HG02852 (cell line): Measurements from ENCODE around the gene CRYBA2.
A peak's percentile ranks its signal among the peaks of the same experiment; 100 is the strongest.

Source experiments
- ATAC-seq: cut with Tn5 transposase; IDR thresholded peaks from one replicate; pipeline ENCODE4 v1.9.1; 2021; ENCODE audit warnings: mild to moderate bottlenecking, moderate library complexity; ENCODE audit not compliant: unreplicated experiment

CRYBA2 gene

DNA sequence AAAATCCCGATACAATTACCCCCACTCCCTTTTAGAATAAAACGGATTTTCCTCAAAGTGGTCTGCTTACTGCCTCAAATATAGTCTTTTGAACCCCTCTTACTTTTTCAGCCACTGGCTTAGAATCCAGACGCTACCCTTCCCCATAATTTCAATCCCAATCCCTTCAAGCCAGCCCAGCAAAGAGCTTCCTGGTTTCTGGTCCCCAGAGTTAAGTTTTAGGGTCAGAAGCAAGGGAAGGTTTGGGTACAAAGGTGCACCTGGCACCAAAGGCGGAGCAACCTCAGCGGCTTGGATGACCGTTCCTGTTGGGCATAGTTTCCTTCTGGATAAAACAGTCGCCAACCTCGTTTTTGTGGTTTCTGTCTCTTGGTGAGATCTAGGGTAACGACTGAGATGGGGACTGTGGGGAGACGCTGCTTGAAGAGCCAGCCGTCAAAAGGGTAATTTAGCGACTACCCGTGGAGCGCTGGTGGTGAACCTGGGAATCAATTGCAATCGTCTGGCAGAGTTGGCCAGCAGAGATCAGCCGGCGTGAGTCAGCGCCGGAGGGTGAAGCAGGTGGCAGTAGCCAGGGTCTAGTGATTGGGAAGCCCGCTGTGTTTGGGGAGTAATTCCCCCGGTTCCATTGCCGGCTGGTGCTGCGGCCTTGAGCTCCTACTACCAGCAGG is 9.8 kb downstream of the CRYBA2 start:
- no peak for ATAC-seq

DNA sequence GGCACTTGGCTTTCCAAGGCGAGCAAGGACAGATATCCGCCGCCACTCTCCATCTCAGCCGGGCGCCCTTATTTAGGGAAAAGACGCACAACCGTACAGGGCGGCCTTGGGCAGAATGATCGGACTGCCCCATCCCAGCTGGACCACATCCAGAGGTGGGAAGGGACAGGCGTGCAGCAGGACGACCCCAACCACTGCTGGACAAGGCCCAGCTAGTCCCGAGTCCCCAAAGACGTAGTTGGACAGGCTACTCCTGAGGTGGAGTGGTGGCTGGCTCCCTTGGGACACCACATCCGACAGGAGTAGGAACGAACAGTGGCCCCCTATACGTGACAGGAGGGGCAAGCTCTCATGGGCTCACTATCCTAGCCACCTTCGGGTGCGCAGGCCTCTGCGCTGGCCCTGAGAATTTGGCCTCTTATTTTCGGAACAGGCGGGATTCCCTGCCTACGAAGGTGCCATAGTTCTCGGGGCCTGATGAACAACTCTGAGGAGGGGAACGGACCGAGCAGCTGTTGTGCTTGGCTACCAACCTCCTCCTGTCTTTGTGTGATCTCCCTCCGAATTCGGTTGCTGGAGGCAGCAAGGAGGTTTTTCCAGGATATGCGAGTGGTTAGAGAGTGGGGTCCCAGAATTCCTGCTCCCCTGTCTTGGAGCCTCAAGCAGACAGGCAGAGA is 10.5 kb downstream of the CRYBA2 start:
- ATAC-seq: no peak

DNA sequence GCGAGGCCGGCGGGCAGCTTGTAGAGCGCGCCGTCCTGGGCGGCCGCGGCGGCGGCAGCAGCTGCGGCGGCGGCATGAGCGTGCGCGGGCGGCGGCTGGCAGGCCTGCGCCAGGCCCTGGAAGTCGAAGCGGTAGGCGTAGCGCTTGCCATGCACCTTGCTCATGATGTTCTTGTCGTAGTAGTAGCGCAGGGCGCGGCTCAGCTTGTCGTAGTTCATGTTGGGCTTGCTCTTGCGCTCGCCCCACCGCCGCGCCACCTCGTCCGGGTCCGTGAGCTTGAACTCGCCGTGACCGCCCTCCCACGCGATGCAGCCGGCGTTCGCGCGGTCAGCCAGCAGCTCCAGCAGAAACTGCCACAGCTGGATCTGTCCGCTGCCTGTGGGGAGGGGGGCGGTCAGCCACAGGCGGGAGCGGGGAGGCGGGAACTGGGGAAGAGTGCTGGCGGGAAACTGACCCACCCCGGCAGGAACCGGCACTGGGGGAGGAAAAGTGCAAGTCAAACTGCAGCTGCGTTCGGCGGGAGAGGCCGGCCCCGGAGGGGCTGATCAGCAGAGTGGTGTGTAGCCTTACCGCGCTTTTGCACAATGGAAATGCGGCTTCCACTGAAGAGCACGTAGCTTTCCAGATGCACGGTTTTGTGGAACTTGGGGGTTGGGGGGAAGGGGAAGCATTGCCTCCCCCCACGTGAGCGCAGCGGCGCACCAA is 11.2 kb downstream of the CRYBA2 start:
- ATAC-seq: no peak

DNA sequence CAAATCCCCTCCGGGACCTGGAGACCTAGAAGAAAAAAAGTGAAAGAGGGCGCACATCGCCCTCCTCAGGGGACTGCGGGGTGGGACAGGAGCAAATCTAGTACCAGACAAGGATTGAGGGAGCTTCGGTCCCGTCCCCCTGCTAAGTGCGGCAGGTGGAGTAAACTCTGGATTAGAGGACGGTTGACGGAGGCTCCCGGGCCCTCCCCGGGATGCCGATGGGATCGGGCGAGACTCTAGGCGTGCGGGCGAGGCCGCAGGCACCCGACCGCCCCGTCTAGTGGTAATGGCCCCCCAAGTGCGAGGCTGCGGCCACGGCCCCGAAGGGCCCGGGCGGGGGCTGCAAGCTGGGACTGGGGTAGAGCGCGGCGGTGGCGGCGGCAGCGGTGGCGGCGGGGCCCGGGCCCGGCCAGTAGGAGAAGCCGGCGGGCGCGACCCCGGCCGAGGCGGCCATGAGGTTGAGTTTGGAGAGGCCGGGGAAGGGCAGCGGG is 11.8 kb downstream of the CRYBA2 start:
- no peak for ATAC-seq

DNA sequence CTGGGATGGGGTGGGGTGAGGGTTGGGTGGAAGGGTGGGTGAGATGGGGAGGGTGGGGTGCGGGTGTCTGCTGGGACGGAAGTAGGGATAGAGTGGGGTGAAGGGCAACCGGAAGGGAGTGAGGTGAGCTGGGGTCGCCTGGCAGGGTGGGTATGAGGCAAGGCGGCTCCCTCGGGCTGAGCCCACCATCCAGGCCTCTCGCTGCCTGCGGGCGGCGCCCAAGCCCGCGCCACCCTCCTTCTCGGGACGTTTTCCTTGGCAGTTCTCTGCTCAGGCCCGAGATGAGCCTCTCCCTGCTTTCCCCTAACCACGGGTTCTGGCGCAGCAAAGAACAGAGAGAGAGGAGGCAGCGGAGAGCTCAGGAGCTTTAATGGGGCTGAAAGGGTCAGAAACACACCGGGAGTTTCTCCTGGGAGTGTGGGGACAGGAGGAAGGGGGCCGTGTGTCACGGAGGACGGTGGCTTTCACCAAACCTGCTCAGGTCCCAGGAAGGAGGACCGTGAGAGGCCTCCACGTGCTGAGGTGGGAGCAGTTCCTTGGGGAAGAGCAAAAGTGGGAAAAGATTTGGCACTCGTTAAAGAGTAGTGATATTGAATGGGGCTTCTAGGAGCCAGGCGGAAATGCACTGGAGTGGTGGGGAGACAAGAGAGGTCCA is 12.4 kb downstream of the CRYBA2 start:
- no peak for ATAC-seq

DNA sequence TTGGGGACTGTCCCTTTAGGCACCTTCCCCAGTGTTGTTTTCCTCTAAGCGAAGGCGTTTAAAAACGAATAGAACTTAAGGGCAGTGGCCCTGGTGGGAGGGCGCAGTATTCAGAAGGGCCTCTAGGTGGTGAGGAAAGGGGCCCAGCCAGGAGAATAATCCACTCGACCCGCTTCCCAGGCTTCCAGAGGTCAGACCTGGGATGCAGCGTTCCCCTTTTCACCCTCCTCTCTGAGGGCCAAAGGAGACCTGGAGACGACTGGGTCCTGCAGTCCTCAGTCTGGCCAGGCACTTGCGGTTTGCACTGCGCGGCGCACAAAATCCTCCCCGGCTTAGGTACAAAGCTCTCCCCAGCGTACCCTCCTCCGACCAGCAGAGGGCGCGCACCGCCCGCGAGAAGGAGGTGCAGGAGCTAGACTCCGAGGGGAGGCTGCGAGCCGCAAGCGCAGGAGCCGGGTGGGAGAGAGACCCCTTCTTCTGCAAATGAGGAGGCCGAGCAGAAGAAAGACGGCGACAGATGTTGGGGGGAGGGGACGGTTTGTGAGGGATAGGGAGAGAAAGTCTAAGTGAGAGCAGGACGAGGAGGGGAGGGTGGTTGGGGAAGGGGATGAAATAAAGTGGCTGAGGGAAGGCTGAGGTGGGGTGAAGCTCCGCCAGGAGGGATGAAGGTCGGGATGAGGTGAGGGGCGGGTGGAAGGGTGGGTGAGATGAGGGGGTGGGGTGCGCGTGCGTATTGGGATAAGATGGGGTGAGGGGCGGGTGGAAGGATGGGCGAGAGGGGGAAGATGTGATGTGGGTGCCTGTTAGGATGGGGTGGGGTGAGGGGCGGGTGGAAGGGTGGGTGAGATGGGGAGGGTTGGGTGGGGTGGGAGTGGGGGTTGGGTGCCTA is 13.1 kb downstream of the CRYBA2 start:
- peak; percentile 89 for ATAC-seq

DNA sequence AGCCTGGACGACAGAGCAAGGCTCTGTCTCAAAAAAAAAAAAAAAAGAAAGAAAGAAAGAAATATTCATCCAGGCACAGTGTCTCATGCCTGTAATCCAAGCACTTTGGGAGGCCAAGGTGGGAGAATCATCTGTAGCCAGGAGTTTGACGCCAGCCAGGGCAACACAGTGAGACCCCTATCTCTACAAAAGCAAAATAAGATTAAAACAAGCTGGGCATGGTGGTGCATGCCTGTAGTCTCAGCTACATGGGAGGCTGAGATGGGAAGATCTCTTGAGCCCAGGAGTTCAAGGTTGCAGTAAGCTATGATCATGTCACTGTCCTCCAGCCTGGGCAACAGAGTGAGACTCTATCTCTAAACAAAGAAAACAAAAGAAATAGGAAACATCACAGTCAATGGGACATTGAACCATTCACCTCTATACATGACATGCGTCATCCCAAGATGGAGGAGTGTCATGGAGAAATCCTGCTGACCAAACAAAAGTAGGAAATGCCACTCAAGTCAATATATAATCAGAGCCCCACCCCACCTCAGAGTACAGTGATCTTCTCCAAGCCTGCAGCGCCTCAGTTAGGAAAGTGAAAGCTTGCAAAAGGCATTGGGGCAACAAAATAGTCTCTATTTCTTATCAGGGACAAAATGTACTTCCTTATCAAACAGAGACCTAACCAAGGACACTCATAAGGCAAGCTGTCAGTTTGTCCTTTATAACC is 18.0 kb downstream of the CRYBA2 start:
- no peak for ATAC-seq

DNA sequence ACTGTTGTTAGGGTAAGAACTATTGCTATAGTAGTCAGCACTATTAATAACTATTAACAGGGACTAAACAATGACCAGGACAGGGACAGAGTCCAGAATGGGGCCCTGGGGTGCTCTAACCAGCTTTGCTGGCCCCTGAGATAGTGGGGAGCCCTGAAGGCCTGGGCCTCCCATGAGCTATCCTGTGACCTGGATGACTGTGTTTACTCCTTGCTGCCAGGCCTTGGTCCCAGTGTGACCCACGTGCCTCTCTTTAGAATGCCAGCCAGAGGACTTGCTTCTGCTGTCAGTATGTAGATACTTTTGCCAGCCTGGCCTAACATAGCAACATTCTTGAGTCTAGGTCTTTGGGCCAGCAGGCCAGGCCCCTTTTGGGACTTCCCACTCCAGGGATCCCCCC is 22.3 kb downstream of the CRYBA2 start:
- ATAC-seq: no peak

DNA sequence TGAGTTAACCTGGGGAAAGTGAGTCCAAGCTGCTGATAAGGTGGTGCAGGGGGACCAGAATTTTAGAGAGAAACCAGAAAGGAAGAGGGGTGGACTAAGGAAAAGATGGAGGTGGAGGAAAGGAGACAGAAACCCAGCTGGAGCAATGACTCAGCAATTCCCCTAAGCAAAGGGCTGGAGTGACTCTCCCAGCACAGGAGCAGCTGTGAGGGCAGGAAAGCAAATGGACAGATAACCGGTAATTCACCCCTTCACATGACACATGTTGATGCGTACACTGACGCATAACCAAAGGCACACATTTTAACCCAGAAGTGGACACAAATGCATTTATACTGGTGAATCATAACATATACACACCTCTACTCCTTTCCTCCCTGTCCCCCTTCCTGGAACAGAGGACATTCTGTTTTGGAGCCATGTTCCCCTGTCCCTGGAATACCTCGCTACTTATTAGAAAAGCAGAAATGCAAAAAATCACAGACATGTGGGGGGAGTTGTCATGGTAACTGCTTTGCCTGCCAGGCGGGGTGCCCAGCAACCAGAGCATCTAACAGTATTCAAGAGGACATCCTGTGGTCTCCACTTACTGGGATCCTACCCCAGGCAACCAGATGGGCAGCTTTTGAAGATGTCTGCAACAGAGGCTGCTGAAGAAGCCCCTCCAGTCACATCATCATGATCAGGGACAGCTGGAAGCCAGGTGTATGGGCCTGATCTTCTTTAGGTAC is 29.0 kb downstream of the CRYBA2 start:
- ATAC-seq: no peak

DNA sequence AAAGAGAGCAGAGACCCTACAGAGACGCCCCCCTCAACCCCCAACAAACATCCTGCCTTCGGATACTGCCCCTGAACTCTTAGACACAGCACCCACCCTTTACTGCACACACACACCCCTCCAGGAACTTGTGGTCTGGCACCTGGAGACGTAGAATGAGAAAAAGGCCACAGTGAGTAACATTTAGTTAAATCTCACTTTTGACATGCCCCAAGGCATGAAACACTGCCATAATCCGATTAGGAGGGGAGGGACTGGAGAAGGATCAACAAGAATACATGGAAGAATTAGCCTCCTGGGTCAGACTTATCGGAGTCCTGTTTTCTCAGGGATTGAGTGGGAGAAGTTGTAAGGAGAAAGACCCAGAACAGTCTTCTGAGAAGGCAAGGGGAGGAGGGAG is 29.6 kb downstream of the CRYBA2 start:
- no peak for ATAC-seq

DNA sequence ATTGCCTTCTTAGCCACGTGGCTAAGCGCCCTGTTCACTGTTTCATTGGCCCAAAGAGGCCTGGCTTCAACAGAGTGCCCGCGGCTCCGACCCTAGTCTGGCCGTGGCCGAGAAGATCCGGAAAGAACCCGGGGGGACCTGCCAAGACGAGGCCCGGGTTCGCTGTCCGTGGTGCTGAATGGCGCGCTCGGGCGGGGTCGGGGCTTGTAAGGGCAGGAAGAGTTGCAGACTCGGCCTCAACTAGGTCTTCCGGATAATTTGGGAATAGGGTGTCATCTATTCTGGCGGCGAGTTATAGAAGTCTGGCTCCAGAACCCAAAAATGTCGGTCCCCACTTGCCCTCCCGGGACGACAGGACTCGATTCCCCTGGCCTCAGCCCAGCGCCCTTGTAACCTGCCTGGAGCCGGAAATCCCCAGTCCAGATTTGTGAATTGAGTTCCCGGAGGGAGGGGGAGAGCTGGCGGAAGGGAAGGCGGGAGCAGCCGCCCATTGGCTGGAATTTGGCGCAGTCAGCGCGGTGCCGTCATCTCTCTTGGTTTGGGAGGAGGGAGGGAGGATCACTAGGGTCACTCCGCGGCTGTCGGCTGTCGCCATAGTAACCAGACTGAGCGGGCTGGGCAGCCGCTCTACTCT is 30.2 kb downstream of the CRYBA2 start:
- no peak for ATAC-seq

DNA sequence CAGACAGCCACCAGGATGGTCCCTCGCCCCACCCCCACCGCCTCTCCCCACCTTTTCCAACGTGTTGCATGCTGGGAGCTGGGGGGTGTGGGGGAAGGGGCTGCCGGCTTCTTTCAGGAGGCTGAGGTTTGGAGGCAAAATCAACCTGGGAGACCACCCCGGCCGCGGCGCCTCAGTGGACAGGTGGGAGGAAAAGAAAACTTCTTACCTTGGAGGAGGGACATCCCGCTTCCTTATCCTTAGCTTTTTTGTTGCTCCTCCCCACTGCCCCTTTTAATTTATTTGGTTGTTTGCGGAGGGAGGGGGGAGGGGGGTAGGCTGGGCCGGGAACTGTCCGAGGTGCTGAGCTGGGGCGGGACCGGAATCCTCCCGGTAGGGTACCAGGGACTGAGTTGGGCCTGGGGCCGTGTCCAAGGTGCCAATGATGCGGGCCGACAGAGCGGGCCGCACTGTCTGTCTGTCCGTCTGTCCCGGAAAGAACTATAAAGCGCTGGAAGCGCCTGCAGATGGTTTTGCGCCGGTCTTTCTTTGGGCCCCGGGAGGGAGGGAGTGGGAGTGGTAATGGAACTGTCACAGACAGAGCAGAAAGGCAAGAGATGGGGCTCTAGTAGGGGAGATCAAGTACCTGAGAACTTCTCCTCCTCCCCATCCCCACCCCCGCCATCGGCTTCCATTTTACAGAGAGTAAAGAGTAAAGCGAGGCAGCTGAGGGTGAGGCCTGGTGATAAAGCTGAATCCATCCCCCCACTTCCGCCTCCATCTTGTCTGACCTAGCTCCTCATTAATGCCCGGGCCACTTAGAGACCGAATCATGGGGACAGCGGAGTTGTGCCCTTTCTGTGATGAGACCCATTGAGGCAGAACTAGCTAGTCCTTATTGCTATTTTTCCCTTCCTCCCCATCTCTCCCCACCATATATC is 31.3 kb downstream of the CRYBA2 start:
- ATAC-seq: no peak

DNA sequence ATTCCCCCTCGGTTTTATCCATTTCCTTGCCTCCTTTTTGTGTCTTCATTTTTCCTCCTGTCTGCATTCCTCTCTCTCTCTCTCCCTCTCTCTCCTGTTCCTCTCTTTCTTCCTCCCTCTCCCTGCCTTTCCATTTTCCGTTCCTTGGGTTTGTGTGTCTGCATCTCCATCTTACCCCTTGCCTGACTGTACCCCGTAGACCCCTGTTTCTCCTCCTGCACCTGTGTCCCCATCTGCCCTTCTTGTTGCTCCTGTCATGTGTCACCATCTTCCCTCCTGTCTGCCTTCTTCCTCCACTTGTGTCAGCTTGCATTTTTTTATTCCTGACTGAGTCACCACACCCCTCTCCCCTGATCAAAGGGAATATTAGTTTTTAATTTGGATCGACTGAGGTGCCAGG is 32.0 kb downstream of the CRYBA2 start:
- ATAC-seq: no peak

DNA sequence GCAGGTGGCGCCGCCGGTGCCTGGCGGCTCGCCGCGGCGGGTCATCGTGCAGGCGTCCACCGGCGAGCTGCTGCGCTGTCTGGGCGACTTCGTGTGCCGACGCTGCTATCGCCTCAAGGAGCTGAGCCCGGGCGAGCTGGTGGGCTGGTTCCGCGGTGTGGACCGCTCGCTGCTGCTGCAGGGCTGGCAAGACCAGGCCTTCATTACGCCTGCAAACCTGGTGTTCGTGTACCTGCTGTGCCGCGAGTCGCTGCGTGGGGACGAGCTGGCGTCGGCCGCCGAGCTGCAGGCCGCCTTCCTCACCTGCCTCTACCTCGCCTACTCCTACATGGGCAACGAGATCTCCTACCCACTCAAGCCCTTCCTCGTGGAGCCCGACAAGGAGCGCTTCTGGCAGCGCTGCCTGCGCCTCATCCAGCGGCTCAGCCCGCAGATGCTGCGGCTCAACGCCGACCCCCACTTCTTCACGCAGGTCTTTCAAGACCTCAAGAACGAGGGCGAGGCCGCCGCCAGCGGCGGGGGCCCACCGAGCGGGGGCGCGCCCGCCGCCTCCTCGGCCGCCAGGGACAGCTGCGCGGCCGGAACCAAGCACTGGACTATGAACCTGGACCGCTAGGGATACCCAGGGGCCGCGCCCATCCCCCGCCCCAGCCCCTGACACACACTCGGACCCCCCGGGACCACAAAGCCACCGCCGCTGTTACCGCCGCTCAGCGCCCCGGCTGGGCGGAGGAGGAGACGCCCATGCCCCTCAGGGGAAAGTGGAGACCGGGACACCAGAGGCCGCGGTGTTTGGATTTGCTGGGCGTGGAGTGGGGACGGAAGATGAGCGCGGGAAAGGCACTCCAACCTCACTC is 32.7 kb downstream of the CRYBA2 start:
- ATAC-seq: no peak

DNA sequence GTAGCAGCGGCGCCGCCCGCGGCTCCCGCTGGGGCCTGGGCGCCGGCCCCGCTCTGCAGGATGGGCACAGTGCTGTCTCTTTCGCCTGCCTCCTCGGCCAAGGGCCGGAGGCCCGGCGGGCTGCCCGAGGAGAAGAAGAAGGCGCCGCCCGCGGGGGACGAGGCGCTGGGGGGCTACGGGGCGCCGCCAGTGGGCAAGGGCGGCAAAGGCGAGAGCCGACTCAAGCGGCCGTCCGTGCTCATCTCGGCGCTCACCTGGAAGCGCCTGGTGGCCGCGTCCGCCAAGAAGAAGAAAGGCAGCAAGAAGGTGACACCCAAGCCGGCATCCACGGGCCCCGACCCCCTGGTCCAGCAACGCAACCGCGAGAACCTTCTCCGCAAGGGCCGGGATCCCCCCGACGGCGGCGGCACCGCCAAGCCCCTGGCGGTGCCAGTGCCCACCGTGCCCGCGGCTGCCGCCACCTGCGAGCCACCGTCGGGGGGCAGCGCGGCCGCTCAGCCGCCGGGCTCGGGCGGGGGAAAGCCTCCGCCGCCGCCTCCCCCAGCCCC is 33.4 kb downstream of the CRYBA2 start:
- no peak for ATAC-seq

DNA sequence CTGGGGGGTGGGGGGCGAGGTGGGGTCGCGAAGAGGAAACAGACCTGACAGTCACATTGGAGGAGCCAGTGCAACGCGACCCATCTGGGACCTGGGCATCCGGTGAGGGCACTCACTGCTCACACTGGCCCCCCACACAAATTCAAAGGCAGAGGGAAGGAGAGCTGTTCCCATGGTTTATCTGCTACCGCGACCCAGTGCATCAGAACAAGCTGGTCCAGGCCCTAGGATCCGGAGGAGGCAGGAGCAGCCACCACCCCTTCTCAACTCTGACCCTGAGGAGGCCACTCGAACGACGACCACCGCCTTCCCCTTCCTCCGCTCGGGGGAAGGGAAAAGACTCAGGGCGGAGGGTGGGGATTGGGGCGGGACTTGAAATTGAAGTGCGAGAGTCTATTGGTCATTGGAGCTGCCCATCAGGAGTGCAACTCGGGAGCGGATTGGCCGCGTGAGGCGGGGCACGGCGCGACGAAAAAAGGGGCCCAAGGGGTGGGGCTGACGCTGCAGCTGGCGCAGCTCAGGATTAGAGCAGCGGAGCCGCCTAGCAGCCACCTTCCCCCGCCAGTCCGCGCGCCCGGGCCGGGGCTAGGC is 34.0 kb downstream of the CRYBA2 start, which contains the start of gene CDK5R2:
TSS of gene CDK5R2 (plus strand) at position 526 of the 591 bp plus-strand sequence. CDS start 155 bp downstream, outside the sequence.
- peak; percentile 98 for ATAC-seq
